Measurements from ENCODE around the gene WIPF2. TPM values are rescaled to one million over a fixed set of nuclear protein-coding genes. Genes with fewer than 3 reads are reported as not detected.

WIPF2 gene
- total and polyA plus RNA-seq, 2 experiments from 2014 or later = 9.2 TPM

DNA sequence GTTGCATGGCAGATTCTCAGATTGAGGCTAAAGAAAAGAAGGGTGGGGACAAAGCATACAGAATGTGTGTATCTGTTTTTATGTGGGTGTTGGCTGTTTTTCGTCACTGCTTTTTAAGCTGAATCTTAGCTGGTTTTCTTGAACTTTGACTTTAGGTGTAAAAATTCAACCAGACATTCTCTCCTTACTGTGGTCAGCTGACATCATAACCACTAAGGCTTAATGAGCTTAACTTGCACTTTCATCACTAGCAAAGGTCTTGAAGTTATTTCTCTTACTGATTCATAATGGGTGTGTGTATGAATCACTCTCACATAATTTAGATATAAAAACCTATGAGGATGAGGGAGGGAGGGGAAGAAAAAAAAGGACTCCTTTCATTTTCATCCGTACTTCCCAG is 64.6 kb downstream of the WIPF2 start:
- peaks cover 8% of the 10 kb centered on the region for H3K79me2 ChIP-seq (replicated peaks; ENCODE audit: insufficient read depth)
- peaks cover 3% of the 10 kb centered on the region; the same call in 1 of the 2 replicates for H3F3A ChIP-seq (replicated peaks; ENCODE audit: low read depth)
- TF ChIP-seq REST (IDR thresholded peaks at IDR 0.05; ENCODE audit: unreplicated experiment) (no peak), NANOG (IDR thresholded peaks at IDR 0.05; ENCODE audit: borderline replicate concordance) (no peak), ZNF331 (CRISPR knock-in tag; IDR thresholded peaks at IDR 0.05; ENCODE audit: low read depth) (no peak)
- Mint-ChIP-seq H3K9me3 (peaks cover 5% of the 10 kb centered on the region; the same call in 2 of the 3 replicates), H3K4me3 (no peak overlapping the region), H3K27ac (no peak overlapping the region), H3K27me3 (ENCODE audit: insufficient read depth, low read depth, poor library complexity) (peaks cover 12% of the 10 kb centered on the region), H3K4me1 (peaks cover 25% of the 10 kb centered on the region), H3K36me3 (ENCODE audit: low read depth) (peaks cover 25% of the 10 kb centered on the region)
- H2AFZ ChIP-seq = no peak overlapping the region
- H3K36me3 ChIP-seq (ENCODE audit: insufficient read depth) = peaks cover 5% of the 10 kb centered on the region
- 0 out of 2 replicates have a peak, but pooled peaks cover 2% of the 10 kb centered on the region for H4K20me1 ChIP-seq (replicated peaks; ENCODE audit: insufficient read depth)
- ATAC-seq (no peak), DNase-seq (ENCODE audit: low spot score) (no peak)
- peaks cover 17% of the 10 kb centered on the region for H3K4me1 ChIP-seq (ENCODE audit: insufficient read depth)
- no peaks in the 10 kb centered on the region for H3K27me3 ChIP-seq (ENCODE audit: insufficient read depth)
- no peaks in the 10 kb centered on the region for H3K9me2 ChIP-seq (ENCODE audit: insufficient read depth)
- H3K27ac ChIP-seq (ENCODE audit: low read depth) = no peak overlapping the region
- H3K4me2 ChIP-seq = no peak overlapping the region
- no peak overlapping the region for H3K4me3 ChIP-seq

DNA sequence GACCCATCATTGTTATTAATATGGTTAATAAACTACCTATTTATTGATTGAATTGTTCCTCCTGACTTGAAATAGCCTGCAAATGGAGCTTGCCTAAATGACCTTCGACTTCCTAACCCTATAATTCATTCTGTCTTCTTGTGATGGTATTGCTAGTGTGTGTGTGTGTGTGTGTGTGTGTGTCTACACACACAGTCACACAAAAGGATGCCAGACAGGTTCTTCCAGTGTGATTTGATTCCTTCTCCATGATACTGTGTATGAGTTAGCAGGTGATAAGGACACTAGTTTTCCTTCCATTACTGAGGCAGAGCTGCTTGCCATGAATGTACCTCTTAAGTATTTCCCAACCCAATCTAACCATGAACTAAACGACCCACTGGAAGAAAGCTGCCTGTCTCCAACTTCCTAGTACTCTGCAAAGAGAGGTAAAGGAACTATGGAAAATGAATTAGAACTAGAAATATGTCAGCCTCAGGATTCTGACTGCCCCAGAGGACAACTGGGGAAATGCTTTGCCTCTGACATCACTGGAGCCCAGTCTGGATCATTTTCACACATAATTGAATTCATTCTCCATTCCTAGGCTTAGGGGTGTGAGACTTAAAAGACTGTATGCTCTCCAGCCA is 65.1 kb downstream of the WIPF2 start:
- Mint-ChIP-seq H3K27ac (no peak overlapping the region), H3K4me3 (no peak overlapping the region), H3K27me3 (ENCODE audit: insufficient read depth, low read depth, poor library complexity) (peaks cover 12% of the 10 kb centered on the region), H3K9me3 (peaks cover 5% of the 10 kb centered on the region; the same call in 2 of the 3 replicates), H3K4me1 (peaks cover 28% of the 10 kb centered on the region), H3K36me3 (ENCODE audit: low read depth) (peaks cover 24% of the 10 kb centered on the region)
- Histone ChIP-seq H3F3A (replicated peaks; ENCODE audit: low read depth) (peaks cover 3% of the 10 kb centered on the region; the same call in 1 of the 2 replicates), H4K20me1 (replicated peaks; ENCODE audit: insufficient read depth) (peaks cover 7% of the 10 kb centered on the region), H3K27me3 (ENCODE audit: insufficient read depth) (no peaks in the 10 kb centered on the region), H3K79me2 (replicated peaks; ENCODE audit: insufficient read depth) (peaks cover 14% of the 10 kb centered on the region), H3K4me2 (no peak overlapping the region), H2AFZ (no peak overlapping the region), H3K36me3 (ENCODE audit: insufficient read depth) (peaks cover 5% of the 10 kb centered on the region), H3K27ac (ENCODE audit: low read depth) (peak overlapping the region; percentile 57), H3K4me1 (ENCODE audit: insufficient read depth) (peaks cover 22% of the 10 kb centered on the region), H3K9me2 (ENCODE audit: insufficient read depth) (no peaks in the 10 kb centered on the region), H3K4me3 (no peak overlapping the region)
- DNase-seq (ENCODE audit: low spot score) (no peak), ATAC-seq (no peak)
- no peak for TF ChIP-seq EZH2 (IDR thresholded peaks at IDR 0.05; ENCODE audit: low read depth, unreplicated experiment)
- no peak for TF ChIP-seq NANOG (IDR thresholded peaks at IDR 0.05; ENCODE audit: borderline replicate concordance)
- TF ChIP-seq, protein P1, sequence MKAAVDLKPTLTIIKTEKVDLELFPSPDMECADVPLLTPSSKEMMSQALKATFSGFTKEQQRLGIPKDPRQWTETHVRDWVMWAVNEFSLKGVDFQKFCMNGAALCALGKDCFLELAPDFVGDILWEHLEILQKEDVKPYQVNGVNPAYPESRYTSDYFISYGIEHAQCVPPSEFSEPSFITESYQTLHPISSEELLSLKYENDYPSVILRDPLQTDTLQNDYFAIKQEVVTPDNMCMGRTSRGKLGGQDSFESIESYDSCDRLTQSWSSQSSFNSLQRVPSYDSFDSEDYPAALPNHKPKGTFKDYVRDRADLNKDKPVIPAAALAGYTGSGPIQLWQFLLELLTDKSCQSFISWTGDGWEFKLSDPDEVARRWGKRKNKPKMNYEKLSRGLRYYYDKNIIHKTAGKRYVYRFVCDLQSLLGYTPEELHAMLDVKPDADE (IDR thresholded peaks at IDR 0.05) = no peak
- TF ChIP-seq JUNB (IDR thresholded peaks at IDR 0.05; ENCODE audit: unreplicated experiment) = no peak
- no peak for TF ChIP-seq ZNF114 (CRISPR knock-in tag; IDR thresholded peaks at IDR 0.05)
